Pancreas (tissue), 10 donors: Measurements from ENCODE around the gene SNRPA1. TPM values are rescaled to one million over a fixed set of nuclear protein-coding genes. Genes with fewer than 3 reads are reported as not detected.

Experiments used
- ATAC-seq, 4 donors: fragments of 200-7000 bp; cut with Tn5 transposase; one replicate each; pipeline versions ENCODE4 v1.8.0 to v1.9.1; 2020; ENCODE audit warnings: mild to moderate bottlenecking in 4 of 4, moderate library complexity in 4 of 4
- DNase-seq, 6 donors: peaks; one replicate each; pipeline ENCODE4 v3.0.0-alpha.2; 2020
- FAIRE-seq: peaks from 2 replicates; lab custom pipeline; 2012; peaks lifted over from hg19 to GRCh38; lab: Jason Lieb, UNC
- H3K27ac ChIP-seq, 4 donors: fragments of 200-600 bp; sonication (generic); 1 replicate in 3 of 4; 2 replicates in 1 of 4; pipeline versions ENCODE4 v1.5.0 to v1.8.0; 2020
- H3K27me3 ChIP-seq, 4 donors: fragments of 200-600 bp; one replicate each; pipeline ENCODE4 v1.8.0; 2021
- H3K36me3 ChIP-seq, 3 donors: fragments of 200-600 bp; sonication (generic) in 1 of 3; one replicate each; pipeline versions ENCODE4 v1.5.0 to v1.8.0; 2020 to 2021
- H3K4me1 ChIP-seq, 3 donors: fragments of 200-600 bp; one replicate each; pipeline ENCODE4 v1.8.0; 2021
- H3K4me3 ChIP-seq, 4 donors: fragments of 200-600 bp; sonication (generic) in 2 of 4; one replicate each; pipeline versions ENCODE4 v1.5.0 to v1.8.0; 2020 to 2021
- H3K9me3 ChIP-seq, 4 donors: fragments of 200-600 bp; one replicate each; pipeline ENCODE4 v1.8.0; 2021
- WGBS, 2 donors: extraction: QIAGEN DNeasy Blood & Tissue Kit; methylation state at CpG; one replicate each; pipeline ENCODE4 v1.1.7; 2013; 5-methylcytosine and 5-hydroxymethylcytosine counted together
- intact Hi-C, 3 donors: fragments of 100-400 bp; cut with DNase I; formaldehyde crosslinking; loops; one replicate each; pipeline versions ENCODE4 v1.11.1 to v1.14.2; 2022
- polyA plus RNA-seq, 2 donors: library from polyadenylated mRNA; stranded (reverse); fragments of 200-250 nt; gene quantifications; one replicate each; pipeline ENCODE4 v1.2.3, GENCODE V29; 2013
- total RNA-seq, 6 donors: library from RNA; stranded (reverse); fragmentation: NEBNext Ultra II Directional in 4 of 6; extraction: Animal tissue kit (Norgen Biotek cat#: 25700) in 4 of 6; gene quantifications; one replicate each; pipeline versions ENCODE4 v1.2.1 to v1.2.4, GENCODE V29; 2021 to 2023
- TF ChIP-seq, protein P1 (sequence below), 4 donors: fragments of 200-600 bp; sonication (generic) in 3 of 4; IDR thresholded peaks; one replicate each; pipeline versions ENCODE4 v1.5.0 to v1.8.0; 2021; ENCODE audit warnings: antibody characterized with exemption in 4 of 4
- donor health status: healthy with polysubstance abuse.
- donor health status: DM: no; HTN: no; CAD: no; lungs with moderate emphysema.
- donor health status: DM: no; HTN: no; CAD: no.
- donor health status: control.
- donor health status: control.
- donor health status: Bipolar disorder and iron deficiency.
- donor health status: DM: yes; HTN: yes; CAD: no.
- donor health status: DM: no; HTN: no; CAD: no.
- donor health status: DM: no; HTN: no; CAD: no.
- donor health status: DM: yes; HTN: yes; CAD: no.

SNRPA1 gene
- total and polyA plus RNA-seq, 8 donors, result 16.7 to 37.2 (median 23.9) TPM

DNA sequence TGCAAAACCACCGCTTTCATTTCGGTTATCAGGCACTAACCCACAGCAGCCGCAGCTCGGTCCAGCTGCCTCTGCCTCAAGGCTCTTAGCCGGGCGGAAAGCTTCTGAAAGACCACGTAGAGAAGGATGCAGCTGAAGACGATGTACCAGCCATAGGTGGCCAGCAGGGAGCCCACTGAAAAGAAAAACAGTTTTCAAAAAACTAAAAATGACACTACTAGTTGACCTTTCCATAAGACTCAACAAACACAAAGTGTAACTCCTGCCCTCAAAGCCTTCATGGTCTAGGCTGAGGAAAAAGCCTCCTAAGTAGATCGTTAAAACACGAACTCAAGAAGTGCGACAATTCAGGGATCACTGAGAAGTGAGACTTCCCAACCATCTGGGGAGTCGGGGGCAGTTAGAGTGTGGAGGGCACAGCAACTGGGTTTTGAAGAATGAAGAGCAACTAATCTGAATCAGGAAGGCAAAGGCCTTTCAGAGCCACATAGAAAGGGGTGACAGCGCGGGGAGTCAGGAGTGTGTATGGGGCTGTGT, 18.5 kb downstream of the SNRPA1 start:
- Histone ChIP-seq H3K27ac (peak overlapping the region; percentile 78 to 84 (median 80)), H3K4me3 (peak overlapping the region; percentile 87 to 95 (median 94)), H3K9me3 (no peaks in the 10 kb centered on the region), H3K4me1 (peaks cover 0 to 8% (median 0%) of the 10 kb centered on the region in 3 donors), H3K36me3 (peaks cover 15 to 37% (median 27%) of the 10 kb centered on the region in 3 donors), H3K27me3 (no peaks in the 10 kb centered on the region)
- ATAC-seq (peak; percentile 13 to 43 (median 28)), FAIRE-seq (no peak), DNase-seq (no peak)
- intact Hi-C loops, result no loop called here
- TF ChIP-seq, protein P1, sequence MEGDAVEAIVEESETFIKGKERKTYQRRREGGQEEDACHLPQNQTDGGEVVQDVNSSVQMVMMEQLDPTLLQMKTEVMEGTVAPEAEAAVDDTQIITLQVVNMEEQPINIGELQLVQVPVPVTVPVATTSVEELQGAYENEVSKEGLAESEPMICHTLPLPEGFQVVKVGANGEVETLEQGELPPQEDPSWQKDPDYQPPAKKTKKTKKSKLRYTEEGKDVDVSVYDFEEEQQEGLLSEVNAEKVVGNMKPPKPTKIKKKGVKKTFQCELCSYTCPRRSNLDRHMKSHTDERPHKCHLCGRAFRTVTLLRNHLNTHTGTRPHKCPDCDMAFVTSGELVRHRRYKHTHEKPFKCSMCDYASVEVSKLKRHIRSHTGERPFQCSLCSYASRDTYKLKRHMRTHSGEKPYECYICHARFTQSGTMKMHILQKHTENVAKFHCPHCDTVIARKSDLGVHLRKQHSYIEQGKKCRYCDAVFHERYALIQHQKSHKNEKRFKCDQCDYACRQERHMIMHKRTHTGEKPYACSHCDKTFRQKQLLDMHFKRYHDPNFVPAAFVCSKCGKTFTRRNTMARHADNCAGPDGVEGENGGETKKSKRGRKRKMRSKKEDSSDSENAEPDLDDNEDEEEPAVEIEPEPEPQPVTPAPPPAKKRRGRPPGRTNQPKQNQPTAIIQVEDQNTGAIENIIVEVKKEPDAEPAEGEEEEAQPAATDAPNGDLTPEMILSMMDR (IDR thresholded peaks at IDR 0.05), result peak in 1 of 4 donors; percentile 18
- WGBS, 2 donors, result 6 to 10% methylated on average over 14 of the region's 14 CpGs

DNA sequence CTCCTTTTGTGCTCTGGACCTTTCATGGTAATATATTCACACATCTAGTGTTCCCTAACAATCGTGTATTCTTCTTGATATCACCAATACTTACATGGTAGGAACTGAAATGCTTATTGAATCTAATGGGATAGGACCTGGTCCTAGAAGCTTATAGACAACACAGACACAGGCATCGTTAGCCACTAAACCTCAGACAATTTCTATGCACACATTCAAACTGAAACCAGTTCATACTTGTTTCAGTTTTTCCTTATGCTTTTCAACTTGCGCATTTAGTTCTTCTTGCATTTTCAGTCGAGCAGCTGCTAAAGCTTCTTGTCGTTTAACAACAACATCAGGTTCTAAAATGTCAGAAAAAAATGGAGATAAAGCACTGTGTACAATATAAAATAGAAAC, 20.0 kb downstream of the SNRPA1 start:
- FAIRE-seq, result no peak
- TF ChIP-seq, protein P1 (IDR thresholded peaks at IDR 0.05), result no peak

DNA sequence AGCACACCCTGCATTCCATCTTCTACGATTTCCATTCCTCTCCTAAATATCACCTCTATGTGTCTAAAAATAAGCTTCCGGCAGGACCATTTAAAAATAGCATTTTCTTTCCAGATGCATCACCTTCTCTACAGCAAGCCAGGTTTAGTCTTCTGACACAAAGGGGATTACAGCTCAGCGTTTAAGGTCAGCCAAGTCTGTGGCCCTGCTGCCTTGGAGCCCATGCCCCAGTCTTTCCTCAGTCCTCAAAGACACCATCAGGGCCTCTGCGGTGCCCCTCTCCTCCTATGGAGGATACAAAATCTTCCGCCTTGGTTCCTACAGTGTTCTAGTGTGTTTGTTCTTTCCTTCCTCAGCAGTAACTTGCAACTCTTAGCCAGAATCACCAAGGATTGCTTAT, 21.5 kb downstream of the SNRPA1 start:
- no peak for ATAC-seq
- 77 to 92% methylated on average over 5 of the region's 5 CpGs for WGBS, 2 donors
- H3K27me3 ChIP-seq, result no peaks in the 10 kb centered on the region
- intact Hi-C loops, result no loop called here
- FAIRE-seq, result no peak
- TF ChIP-seq, protein P1 (IDR thresholded peaks at IDR 0.05), result no peak
- peaks cover 0 to 8% (median 0%) of the 10 kb centered on the region in 3 donors for H3K4me1 ChIP-seq
- no peak for DNase-seq
- peaks cover 15 to 53% (median 32%) of the 10 kb centered on the region in 3 donors for H3K36me3 ChIP-seq
- no peak overlapping the region for H3K4me3 ChIP-seq
- H3K9me3 ChIP-seq, result no peaks in the 10 kb centered on the region
- H3K27ac ChIP-seq, result no peak overlapping the region

More for the DNA sequence above, 20.0 kb downstream of the SNRPA1 start:
- H3K27me3 ChIP-seq, result no peaks in the 10 kb centered on the region
- ATAC-seq (no peak), DNase-seq (no peak)
- no peaks in the 10 kb centered on the region for H3K9me3 ChIP-seq
- WGBS, 2 donors, result 67 to 73% methylated on average over 5 of the region's 5 CpGs
- peaks cover 15 to 52% (median 32%) of the 10 kb centered on the region in 3 donors for H3K36me3 ChIP-seq
- H3K27ac ChIP-seq, result no peak overlapping the region
- peaks cover 0 to 8% (median 0%) of the 10 kb centered on the region in 3 donors for H3K4me1 ChIP-seq
- H3K4me3 ChIP-seq, result no peak overlapping the region
- intact Hi-C loops, result no loop called here

DNA sequence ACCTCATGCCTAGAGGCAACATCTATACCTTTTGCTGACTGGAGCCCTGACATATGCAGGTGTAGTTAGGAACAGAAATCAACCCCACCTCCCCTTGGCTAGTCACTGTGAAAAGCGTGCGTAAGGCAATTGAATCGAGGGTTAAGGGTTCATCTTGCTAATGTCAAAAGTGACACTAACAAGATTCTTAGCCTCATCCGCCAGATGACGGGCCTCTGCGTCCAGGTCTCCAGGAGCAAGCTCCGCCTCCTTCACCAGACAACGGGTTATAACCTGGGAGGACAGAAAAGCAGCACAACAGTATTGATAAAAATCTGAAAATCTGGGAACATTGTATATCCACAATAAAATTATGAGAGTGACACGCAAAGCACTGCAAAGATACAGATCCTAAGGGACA, 22.5 kb downstream of the SNRPA1 start:
- H3K27me3 ChIP-seq, result no peaks in the 10 kb centered on the region
- H3K9me3 ChIP-seq, result no peaks in the 10 kb centered on the region
- H3K27ac ChIP-seq, result no peak overlapping the region
- H3K4me3 ChIP-seq, result no peak overlapping the region
- 87 to 88% methylated on average over 9 of the region's 9 CpGs for WGBS, 2 donors
- H3K36me3 ChIP-seq, result peaks cover 15 to 53% (median 32%) of the 10 kb centered on the region in 3 donors
- ATAC-seq (no peak), FAIRE-seq (no peak), DNase-seq (no peak)
- H3K4me1 ChIP-seq, result peaks cover 0 to 12% (median 4%) of the 10 kb centered on the region in 3 donors
- intact Hi-C loops, result no loop called here
- TF ChIP-seq, protein P1 (IDR thresholded peaks at IDR 0.05), result no peak
